ENCODE data around the gene TMEM234.

TMEM234 gene

DNA sequence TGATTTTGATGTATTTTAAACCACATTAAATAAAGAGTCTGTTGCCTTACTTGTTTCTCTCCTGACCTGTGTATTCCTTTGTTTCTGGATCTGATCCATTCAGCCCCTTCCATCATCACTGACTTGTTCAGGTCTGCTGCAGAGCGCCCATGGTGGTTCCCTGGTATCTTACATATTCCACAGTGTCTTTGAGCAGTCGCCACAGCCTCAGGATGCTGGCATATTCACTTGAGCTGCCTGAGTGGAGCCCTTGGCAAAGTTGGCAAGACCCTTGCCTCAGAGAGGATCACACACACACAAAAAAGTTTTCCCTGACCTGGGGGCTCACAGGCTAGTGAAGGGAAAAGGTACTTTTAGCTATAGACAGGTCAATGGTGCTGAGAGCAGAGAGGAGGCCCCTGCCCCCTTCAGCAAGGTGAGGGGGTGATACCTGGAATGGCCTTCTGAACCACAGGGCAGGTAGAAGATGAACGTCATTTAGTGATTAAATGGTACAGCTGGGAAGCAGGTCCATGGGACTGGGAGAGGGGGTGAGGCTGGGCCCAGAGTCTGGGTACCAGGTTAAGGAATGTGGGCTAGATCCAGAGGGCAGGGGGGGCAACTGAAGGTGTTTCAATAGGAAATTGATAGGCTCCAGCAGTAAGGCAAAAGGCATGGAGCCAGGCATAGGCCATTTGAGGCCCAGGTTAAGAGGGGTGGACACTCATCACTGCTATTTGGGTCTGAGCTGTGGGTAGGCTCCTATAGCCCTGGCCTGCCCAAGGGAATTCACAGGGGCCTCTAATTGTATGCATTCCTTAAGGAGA lies 23.7 kb downstream of the TMEM234 start:
- H3K36me3 ChIP-seq (ENCODE audit: control insufficient read depth, insufficient read depth, low read length) = peaks cover 51% of the 10 kb centered on the region
- H3K27me3 ChIP-seq (ENCODE audit: control insufficient read depth, insufficient read depth, low read length) = no peaks in the 10 kb centered on the region
- H3K9me3 ChIP-seq (ENCODE audit: control insufficient read depth, insufficient read depth, low read length) = no peaks in the 10 kb centered on the region
- H3K27ac ChIP-seq (ENCODE audit: low read depth, low read length) = no peak overlapping the region
- H3K4me1 ChIP-seq (ENCODE audit: control insufficient read depth, insufficient read depth, low read length) = peaks cover 26% of the 10 kb centered on the region
- H3K4me3 ChIP-seq (ENCODE audit: low read depth, low read length) = no peak overlapping the region
- H3K9ac ChIP-seq (ENCODE audit: low read depth, low read length) = no peak overlapping the region

GRCh38 chr1:32197837-32198236 lies 24.3 kb downstream of the TMEM234 start:
- H3K27ac ChIP-seq (ENCODE audit: low read depth, low read length) = no peak overlapping the region
- H3K4me1 ChIP-seq (ENCODE audit: control insufficient read depth, insufficient read depth, low read length) = peaks cover 26% of the 10 kb centered on the region
- no peaks in the 10 kb centered on the region for H3K9me3 ChIP-seq (ENCODE audit: control insufficient read depth, insufficient read depth, low read length)
- peaks cover 57% of the 10 kb centered on the region for H3K36me3 ChIP-seq (ENCODE audit: control insufficient read depth, insufficient read depth, low read length)
- no peaks in the 10 kb centered on the region for H3K27me3 ChIP-seq (ENCODE audit: control insufficient read depth, insufficient read depth, low read length)
- no peak overlapping the region for H3K9ac ChIP-seq (ENCODE audit: low read depth, low read length)
- H3K4me3 ChIP-seq (ENCODE audit: low read depth, low read length) = no peak overlapping the region

- H3K4me1 ChIP-seq (ENCODE audit: control insufficient read depth, insufficient read depth, low read length) = peaks cover 26% of the 10 kb centered on the region
- no peaks in the 10 kb centered on the region for H3K9me3 ChIP-seq (ENCODE audit: control insufficient read depth, insufficient read depth, low read length)
- no peak overlapping the region for H3K27ac ChIP-seq (ENCODE audit: low read depth, low read length)
- H3K4me3 ChIP-seq (ENCODE audit: low read depth, low read length) = no peak overlapping the region
- no peak overlapping the region for H3K9ac ChIP-seq (ENCODE audit: low read depth, low read length)
- H3K36me3 ChIP-seq (ENCODE audit: control insufficient read depth, insufficient read depth, low read length) = peaks cover 64% of the 10 kb centered on the region
- no peaks in the 10 kb centered on the region for H3K27me3 ChIP-seq (ENCODE audit: control insufficient read depth, insufficient read depth, low read length)
Observed at GRCh38 chr1:32197074-32197473, 25.1 kb downstream of the TMEM234 start.

DNA sequence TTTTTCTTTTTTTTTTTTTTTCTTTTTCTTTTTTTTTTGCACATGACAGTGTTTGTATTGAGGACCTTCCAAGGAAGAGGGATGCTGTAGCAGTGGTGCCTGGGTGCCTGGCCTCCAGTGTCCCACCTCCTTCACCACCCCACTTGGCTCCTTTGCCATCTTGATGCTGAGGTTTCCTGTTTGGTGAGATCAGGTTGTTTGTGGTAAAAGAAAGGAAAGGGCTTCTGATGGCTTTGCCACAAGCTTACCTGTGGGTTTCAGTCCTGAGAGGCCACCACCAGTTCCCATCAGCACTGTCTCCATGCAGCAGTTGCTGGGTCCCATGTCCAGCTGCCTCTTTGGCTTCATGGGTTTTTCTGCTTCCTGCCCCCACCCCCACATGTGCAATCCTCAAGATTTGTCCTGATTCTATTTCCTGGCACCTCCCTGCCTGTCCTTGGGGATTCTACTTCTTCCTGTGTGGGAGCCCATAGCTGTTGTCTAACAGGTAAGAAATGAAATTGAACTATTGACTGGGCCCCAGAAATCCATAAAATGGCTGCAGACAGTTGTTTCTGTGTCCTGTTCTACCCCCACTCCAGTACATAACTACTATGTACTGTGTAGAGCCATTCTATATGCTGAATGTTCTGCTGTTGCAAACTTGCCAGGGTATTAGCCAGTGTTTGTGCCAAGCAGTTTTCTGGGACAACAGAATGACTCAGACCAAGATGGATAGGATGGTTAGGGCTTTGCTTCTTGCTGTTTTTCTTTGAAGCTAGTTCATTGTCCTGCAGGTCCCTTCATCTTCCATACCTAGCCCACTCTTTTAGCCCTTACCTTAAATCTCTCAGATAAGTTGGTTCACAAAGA lies 26.0 kb downstream of the TMEM234 start:
- Histone ChIP-seq H3K4me3 (ENCODE audit: low read depth, low read length) (no peak overlapping the region), H3K4me1 (ENCODE audit: control insufficient read depth, insufficient read depth, low read length) (peaks cover 20% of the 10 kb centered on the region), H3K36me3 (ENCODE audit: control insufficient read depth, insufficient read depth, low read length) (peaks cover 73% of the 10 kb centered on the region), H3K9me3 (ENCODE audit: control insufficient read depth, insufficient read depth, low read length) (no peaks in the 10 kb centered on the region), H3K27me3 (ENCODE audit: control insufficient read depth, insufficient read depth, low read length) (no peaks in the 10 kb centered on the region), H3K9ac (ENCODE audit: low read depth, low read length) (no peak overlapping the region), H3K27ac (ENCODE audit: low read depth, low read length) (no peak overlapping the region)

- H3K36me3 ChIP-seq (ENCODE audit: control insufficient read depth, insufficient read depth, low read length) = peaks cover 80% of the 10 kb centered on the region
- peaks cover 18% of the 10 kb centered on the region for H3K4me1 ChIP-seq (ENCODE audit: control insufficient read depth, insufficient read depth, low read length)
- H3K4me3 ChIP-seq (ENCODE audit: low read depth, low read length) = no peak overlapping the region
- H3K9ac ChIP-seq (ENCODE audit: low read depth, low read length) = no peak overlapping the region
- no peak overlapping the region for H3K27ac ChIP-seq (ENCODE audit: low read depth, low read length)
- H3K9me3 ChIP-seq (ENCODE audit: control insufficient read depth, insufficient read depth, low read length) = no peaks in the 10 kb centered on the region
- no peaks in the 10 kb centered on the region for H3K27me3 ChIP-seq (ENCODE audit: control insufficient read depth, insufficient read depth, low read length)
Observed at GRCh38 chr1:32195531-32195930, 26.6 kb downstream of the TMEM234 start.

DNA sequence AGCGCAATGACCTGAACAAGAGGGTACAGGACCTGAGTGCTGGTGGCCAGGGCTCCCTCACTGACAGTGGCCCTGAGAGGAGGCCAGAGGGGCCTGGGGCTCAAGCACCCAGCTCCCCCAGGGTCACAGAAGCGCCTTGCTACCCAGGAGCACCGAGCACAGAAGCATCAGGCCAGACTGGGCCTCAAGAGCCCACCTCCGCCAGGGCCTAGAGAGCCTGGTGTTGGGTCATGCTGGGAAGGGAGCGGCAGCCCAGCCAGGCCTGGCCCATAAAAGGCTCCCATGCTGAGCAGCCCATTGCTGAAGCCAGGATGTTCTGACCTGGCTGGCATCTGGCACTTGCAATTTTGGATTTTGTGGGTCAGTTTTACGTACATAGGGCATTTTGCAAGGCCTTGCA lies 27.2 kb downstream of the TMEM234 start:
- H3K4me1 ChIP-seq (ENCODE audit: control insufficient read depth, insufficient read depth, low read length) = peaks cover 16% of the 10 kb centered on the region
- no peak overlapping the region for H3K9ac ChIP-seq (ENCODE audit: low read depth, low read length)
- H3K4me3 ChIP-seq (ENCODE audit: low read depth, low read length) = no peak overlapping the region
- H3K27ac ChIP-seq (ENCODE audit: low read depth, low read length) = no peak overlapping the region
- H3K36me3 ChIP-seq (ENCODE audit: control insufficient read depth, insufficient read depth, low read length) = peaks cover 85% of the 10 kb centered on the region
- no peaks in the 10 kb centered on the region for H3K9me3 ChIP-seq (ENCODE audit: control insufficient read depth, insufficient read depth, low read length)
- H3K27me3 ChIP-seq (ENCODE audit: control insufficient read depth, insufficient read depth, low read length) = no peaks in the 10 kb centered on the region

- Histone ChIP-seq H3K27ac (ENCODE audit: low read depth, low read length) (no peak overlapping the region), H3K9ac (ENCODE audit: low read depth, low read length) (no peak overlapping the region), H3K4me3 (ENCODE audit: low read depth, low read length) (no peak overlapping the region), H3K9me3 (ENCODE audit: control insufficient read depth, insufficient read depth, low read length) (no peaks in the 10 kb centered on the region), H3K4me1 (ENCODE audit: control insufficient read depth, insufficient read depth, low read length) (no peaks in the 10 kb centered on the region), H3K27me3 (ENCODE audit: control insufficient read depth, insufficient read depth, low read length) (no peaks in the 10 kb centered on the region), H3K36me3 (ENCODE audit: control insufficient read depth, insufficient read depth, low read length) (peaks cover 100% of the 10 kb centered on the region)
Observed at GRCh38 chr1:32192220-32192948, 29.8 kb downstream of the TMEM234 start.

DNA sequence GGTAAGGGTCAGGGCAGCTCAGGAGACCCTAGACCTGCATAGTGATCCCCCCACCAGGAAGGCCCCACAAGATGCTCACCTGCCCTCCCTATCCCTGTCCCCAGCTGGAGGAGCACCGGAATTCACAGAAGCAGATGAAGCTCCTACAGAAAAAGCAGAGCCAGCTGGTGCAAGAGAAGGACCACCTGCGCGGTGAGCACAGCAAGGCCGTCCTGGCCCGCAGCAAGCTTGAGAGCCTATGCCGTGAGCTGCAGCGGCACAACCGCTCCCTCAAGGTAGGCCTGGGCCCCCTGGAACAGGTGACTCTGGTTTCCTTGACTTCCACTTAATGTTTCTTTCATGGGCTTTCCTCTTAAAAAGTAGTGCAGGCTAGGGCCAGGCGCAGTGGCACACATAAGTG lies 34.3 kb downstream of the TMEM234 start:
- H3K36me3 ChIP-seq (ENCODE audit: control insufficient read depth, insufficient read depth, low read length) = peaks cover 91% of the 10 kb centered on the region
- no peaks in the 10 kb centered on the region for H3K27me3 ChIP-seq (ENCODE audit: control insufficient read depth, insufficient read depth, low read length)
- H3K4me1 ChIP-seq (ENCODE audit: control insufficient read depth, insufficient read depth, low read length) = no peaks in the 10 kb centered on the region
- no peak overlapping the region for H3K27ac ChIP-seq (ENCODE audit: low read depth, low read length)
- H3K4me3 ChIP-seq (ENCODE audit: low read depth, low read length) = no peak overlapping the region
- no peak overlapping the region for H3K9ac ChIP-seq (ENCODE audit: low read depth, low read length)
- no peaks in the 10 kb centered on the region for H3K9me3 ChIP-seq (ENCODE audit: control insufficient read depth, insufficient read depth, low read length)

DNA sequence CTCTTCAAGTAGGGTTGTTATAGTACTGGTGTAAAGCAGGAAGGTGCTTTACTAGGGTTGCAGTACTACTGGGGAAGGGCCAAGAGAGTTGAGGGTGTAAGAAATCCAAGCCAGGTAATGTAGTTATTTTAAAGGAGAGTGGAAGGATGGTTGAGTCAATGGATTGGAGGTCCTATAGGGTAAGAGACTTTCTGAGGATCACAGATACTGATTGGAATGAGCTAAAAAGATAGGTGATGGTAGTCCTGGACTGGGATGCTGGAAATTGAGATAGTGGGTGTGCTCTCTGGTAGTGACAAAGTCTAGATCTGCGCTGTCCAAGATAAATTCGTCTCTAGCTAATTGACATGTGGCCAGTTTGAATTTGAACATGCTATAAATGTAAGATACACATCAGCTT lies 35.7 kb downstream of the TMEM234 start:
- H3K27ac ChIP-seq (ENCODE audit: low read depth, low read length) = no peak overlapping the region
- H3K27me3 ChIP-seq (ENCODE audit: control insufficient read depth, insufficient read depth, low read length) = no peaks in the 10 kb centered on the region
- H3K4me3 ChIP-seq (ENCODE audit: low read depth, low read length) = no peak overlapping the region
- no peaks in the 10 kb centered on the region for H3K4me1 ChIP-seq (ENCODE audit: control insufficient read depth, insufficient read depth, low read length)
- H3K36me3 ChIP-seq (ENCODE audit: control insufficient read depth, insufficient read depth, low read length) = peaks cover 91% of the 10 kb centered on the region
- H3K9me3 ChIP-seq (ENCODE audit: control insufficient read depth, insufficient read depth, low read length) = no peaks in the 10 kb centered on the region
- H3K9ac ChIP-seq (ENCODE audit: low read depth, low read length) = no peak overlapping the region; the same call in 1 of the 2 replicates

- Histone ChIP-seq H3K27ac (ENCODE audit: low read depth, low read length) (no peak overlapping the region), H3K4me1 (ENCODE audit: control insufficient read depth, insufficient read depth, low read length) (no peaks in the 10 kb centered on the region), H3K36me3 (ENCODE audit: control insufficient read depth, insufficient read depth, low read length) (peaks cover 91% of the 10 kb centered on the region), H3K27me3 (ENCODE audit: control insufficient read depth, insufficient read depth, low read length) (no peaks in the 10 kb centered on the region), H3K9me3 (ENCODE audit: control insufficient read depth, insufficient read depth, low read length) (no peaks in the 10 kb centered on the region), H3K9ac (ENCODE audit: low read depth, low read length) (no peak overlapping the region), H3K4me3 (ENCODE audit: low read depth, low read length) (no peak overlapping the region)
Observed at GRCh38 chr1:32186077-32186476, 36.1 kb downstream of the TMEM234 start.
